Endothelial cell of umbilical vein (primary cell): ENCODE measurements around the gene MAN1A1. TPM values are rescaled to one million over a fixed set of nuclear protein-coding genes. Genes with fewer than 3 reads are reported as not detected.

Experiments used
- BruUV-seq: library from RNA; stranded (reverse); fragments of 400-500 nt; replicated peaks from 2 replicates; lab custom pipeline; 2021; lab: Mats Ljungman, UMichigan
- CTCF ChIA-PET: fragments of 300-600, 350-600 bp; sonication (Branson Sonifier 250); formaldehyde crosslinking; loops from one replicate; lab custom pipeline; 2021; ENCODE audit warnings: antibody characterized with exemption, inconsistent platforms; lab: Charles Lee
- POLR2A ChIA-PET: fragments of 300-600, 350-600 bp; sonication (Branson Sonifier 250); formaldehyde crosslinking; loops from one replicate; lab custom pipeline; 2021; ENCODE audit warnings: antibody characterized with exemption, inconsistent platforms; lab: Charles Lee
- DNase-seq: peaks from one replicate; pipeline ENCODE4 v3.0.0-alpha.2; 2011; ENCODE audit warnings: low read depth, low spot score
- FAIRE-seq: peaks from 2 replicates; lab custom pipeline; 2011; peaks lifted over from hg19 to GRCh38; lab: Jason Lieb, UNC
- H2AFZ ChIP-seq: 2 replicates; pipeline ENCODE4 v1.6.0; 2012; ENCODE audit warnings: low read depth, low read length, control low read depth, inconsistent platforms
- H3K27ac ChIP-seq: 2 replicates; pipeline ENCODE4 v1.5.1; 2011; ENCODE audit warnings: low read depth, mild to moderate bottlenecking, control low read depth, low read length, moderate library complexity; ENCODE audit not compliant: insufficient read depth
- H3K27me3 ChIP-seq, 2 experiments: 2 replicates each; pipeline versions ENCODE4 v1.6.0 to v1.6.1; 2011; ENCODE audit warnings: low read length in 2 of 2, mixed read lengths in 1 of 2; ENCODE audit not compliant: control insufficient read depth in 2 of 2, insufficient read depth in 2 of 2
- H3K36me3 ChIP-seq, 2 experiments: 2 replicates in 1 of 2; 3 replicates in 1 of 2; pipeline ENCODE4 v1.5.1; 2011; ENCODE audit warnings: low read length in 2 of 2, mild to moderate bottlenecking in 1 of 2, moderate library complexity in 1 of 2; ENCODE audit not compliant: control insufficient read depth in 2 of 2, insufficient read depth in 2 of 2; ENCODE audit errors: extremely low read depth in 1 of 2
- H3K4me1 ChIP-seq: 3 replicates; pipeline ENCODE4 v1.5.1; 2011; ENCODE audit warnings: mild to moderate bottlenecking, low read length; ENCODE audit not compliant: control insufficient read depth, insufficient read depth; ENCODE audit errors: extremely low read depth
- H3K4me2 ChIP-seq: 2 replicates; pipeline ENCODE4 v1.6.1; 2011; ENCODE audit warnings: low read length, control low read depth, mixed read lengths; ENCODE audit not compliant: insufficient read depth
- H3K4me3 ChIP-seq, 3 experiments: fragments of 200-600 bp in 1 of 3; sonication (generic), shearing (Covaris generic) in 1 of 3; replicated peaks in 1 of 3; 2 replicates each; pipeline ENCODE4 v1.5.1; 2011 to 2016; ENCODE audit warnings: control low read depth in 3 of 3, low read length in 3 of 3, mild to moderate bottlenecking in 2 of 3, inconsistent platforms in 1 of 3, low read depth in 1 of 3, moderate library complexity in 1 of 3; ENCODE audit not compliant: insufficient read depth in 1 of 3
- H3K79me2 ChIP-seq: 2 replicates; pipeline ENCODE4 v1.6.0; 2012; ENCODE audit warnings: low read length, inconsistent platforms; ENCODE audit not compliant: control insufficient read depth, insufficient read depth
- H3K9ac ChIP-seq: replicated peaks from 2 replicates; pipeline ENCODE3; 2011; ENCODE audit warnings: low read length, control low read depth; ENCODE audit not compliant: insufficient read depth; ENCODE audit errors: extremely low read depth
- H3K9me1 ChIP-seq: replicated peaks from 3 replicates; pipeline ENCODE4 v1.6.0; 2011; ENCODE audit warnings: mild to moderate bottlenecking, low read length; ENCODE audit not compliant: control insufficient read depth, insufficient read depth; ENCODE audit errors: extremely low read depth
- H3K9me3 ChIP-seq: replicated peaks from 2 replicates; pipeline ENCODE4 v1.5.1; 2012; ENCODE audit warnings: low read length, inconsistent platforms; ENCODE audit not compliant: control insufficient read depth, insufficient read depth
- H4K20me1 ChIP-seq: replicated peaks from 2 replicates; pipeline ENCODE3; 2011; ENCODE audit warnings: mild to moderate bottlenecking, low read length; ENCODE audit not compliant: control insufficient read depth, insufficient read depth; ENCODE audit errors: extremely low read depth
- CTCF ChIP-seq, 2 donors: IDR thresholded peaks; 1 replicate in 1 of 2; 2 replicates in 1 of 2; pipeline ENCODE4 v1.5.1; 2011; ENCODE audit warnings: low read length in 2 of 2, mild to moderate bottlenecking in 2 of 2, moderate library complexity in 2 of 2, control low read depth in 1 of 2, inconsistent platforms in 1 of 2, low read depth in 1 of 2; ENCODE audit not compliant: insufficient read depth in 1 of 2; ENCODE audit errors: extremely low read depth in 1 of 2
- EZH2 ChIP-seq: IDR thresholded peaks from 2 replicates; pipeline ENCODE4 v1.6.1; 2012; ENCODE audit warnings: borderline replicate concordance, low read depth, mild to moderate bottlenecking, moderate library complexity, low read length, inconsistent platforms; ENCODE audit not compliant: severe bottlenecking
- FOS ChIP-seq: IDR thresholded peaks from 2 replicates; pipeline ENCODE4 v1.6.1; 2011; ENCODE audit warnings: mild to moderate bottlenecking, low read length, moderate library complexity, borderline replicate concordance; ENCODE audit not compliant: insufficient read depth
- GATA2 ChIP-seq: IDR thresholded peaks from 2 replicates; pipeline ENCODE4 v1.7.0; 2011; ENCODE audit warnings: low read depth, mild to moderate bottlenecking, moderate library complexity, mixed read lengths, low read length; ENCODE audit not compliant: insufficient read length, insufficient read depth
- JUN ChIP-seq: IDR thresholded peaks from 2 replicates; pipeline ENCODE4 v1.6.1; 2011; ENCODE audit warnings: borderline replicate concordance, low read depth; ENCODE audit not compliant: insufficient read length, insufficient read depth
- MYC ChIP-seq: IDR thresholded peaks from one replicate; pipeline ENCODE4 v1.6.1; 2011; ENCODE audit warnings: mild to moderate bottlenecking, low read depth, low read length
- POLR2A ChIP-seq: IDR thresholded peaks from 2 replicates; pipeline ENCODE4 v1.6.1; 2012; ENCODE audit warnings: low read depth, mild to moderate bottlenecking, control low read depth, low read length
- POLR2AphosphoS5 ChIP-seq: IDR thresholded peaks from 2 replicates; pipeline ENCODE4 v1.6.1; 2012; ENCODE audit warnings: low read depth, mild to moderate bottlenecking, control low read depth, low read length, moderate library complexity; ENCODE audit not compliant: insufficient read depth
- dilution Hi-C: fragments of 300-500 bp; cut with MboI; formaldehyde crosslinking; loops from one replicate; pipeline ENCODE4 v1.15.0; 2019; ENCODE audit warnings: low sequenced_read_pairs; ENCODE audit not compliant: extremely low pct_ligation_motif_present
- intact Hi-C: fragments of 100-400 bp; cut with micrococcal nuclease; formaldehyde crosslinking; loops from one replicate; pipeline ENCODE4 v1.10.0; 2022
- polyA plus RNA-seq, 4 experiments: library from polyadenylated mRNA; depleted of rRNA in 3 of 4; stranded (reverse) in 3 of 4; unstranded in 1 of 4; fragments of >200 nt; gene quantifications; 2 replicates each; pipeline versions ENCODE4 v1.2.1 to v1.2.3, GENCODE V29; 2011 to 2012; ENCODE audit warnings: missing spikeins in 1 of 4
- total RNA-seq: library from RNA; stranded (reverse); gene quantifications from 2 replicates; pipeline ENCODE4 v1.2.3, GENCODE V29; 2021
- TF ChIP-seq, protein P1 (sequence below): IDR thresholded peaks from 2 replicates; pipeline ENCODE4 v1.6.1; 2011; ENCODE audit not compliant: insufficient read depth, insufficient read length

The MAN1A1 gene
- total and polyA plus RNA-seq, 2 donors (not counting 3 experiments of a cell fraction or from before 2014, with no cell fraction given): 3.3 to 12.9 TPM

DNA sequence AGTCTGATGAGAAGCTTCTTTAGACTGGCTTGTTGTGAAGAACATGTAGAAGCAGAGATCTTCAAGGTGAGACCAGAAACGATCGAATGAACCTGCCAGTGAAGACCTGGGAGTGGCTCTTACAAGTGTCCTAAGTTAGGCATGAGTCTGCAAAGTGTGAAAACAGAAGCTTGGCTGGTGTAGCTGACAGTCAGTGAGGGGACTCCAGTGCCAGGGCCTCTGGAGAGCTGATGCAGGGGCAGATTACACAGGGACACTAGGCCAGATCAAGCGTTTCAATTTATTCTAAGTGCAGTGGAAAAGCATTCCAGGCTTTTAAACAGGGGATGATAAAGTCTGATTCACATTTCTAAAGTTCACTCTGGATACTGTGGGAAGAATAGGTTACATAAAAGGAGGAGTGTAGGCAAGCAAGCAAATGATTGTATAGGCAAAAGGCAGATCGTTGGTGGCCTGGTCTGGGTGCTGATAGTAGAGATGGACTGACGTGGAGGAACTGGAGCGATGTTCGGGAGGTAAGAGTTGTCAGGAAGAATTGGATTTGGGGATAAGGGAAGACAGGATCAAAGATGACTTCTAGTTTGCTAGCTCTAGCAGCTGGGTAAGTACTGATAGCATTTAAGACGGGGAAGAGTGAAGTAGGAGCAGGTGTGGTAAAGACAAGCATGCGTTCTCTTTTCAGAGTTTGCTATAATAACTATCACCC, 133.5 kb downstream of the MAN1A1 start:
- FAIRE-seq (no peak), DNase-seq (no peak)
- POLR2A ChIA-PET: no interaction called here
- Histone ChIP-seq H3K9me1 (no peaks in the 10 kb centered on the region), H2AFZ (no peak overlapping the region), H3K4me1 (peaks cover 4% of the 10 kb centered on the region), H3K4me2 (no peak overlapping the region), H3K79me2 (no peaks in the 10 kb centered on the region), H3K9me3 (no peaks in the 10 kb centered on the region), H3K9ac (no peak overlapping the region), H4K20me1 (no peaks in the 10 kb centered on the region), H3K36me3 (no peaks in the 10 kb centered on the region), H3K4me3 (no peak overlapping the region), H3K27ac (no peak overlapping the region), H3K27me3 (no peaks in the 10 kb centered on the region)
- dilution Hi-C loops: no loop called here
- BruUV-seq: no TSS peak
- CTCF ChIA-PET: no interaction called here
- intact Hi-C loops: no loop called here
- TF ChIP-seq FOS (no peak), MYC (no peak), JUN (no peak), POLR2A (no peak), GATA2 (no peak), EZH2 (no peak)

DNA sequence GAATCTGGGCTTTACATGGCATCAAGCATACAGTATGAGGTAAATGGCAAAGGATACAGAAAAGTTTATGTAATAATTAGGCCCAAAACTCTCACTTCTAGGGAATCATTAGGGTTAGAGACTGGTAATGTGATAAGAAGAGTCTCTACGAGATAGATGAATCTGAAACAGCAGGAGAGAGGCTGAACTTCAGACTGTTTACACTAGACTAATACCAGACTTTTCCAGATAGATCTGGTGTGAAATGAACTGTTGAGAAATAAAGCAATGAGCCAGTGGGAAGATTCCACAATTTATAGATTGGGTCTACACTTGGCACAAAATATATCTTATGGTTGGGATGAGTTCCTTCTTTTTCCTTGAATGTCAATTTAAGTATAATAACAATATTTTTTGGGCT, 134.3 kb downstream of the MAN1A1 start:
- Histone ChIP-seq H3K4me3 (no peak overlapping the region), H3K4me1 (no peaks in the 10 kb centered on the region), H3K9me1 (no peaks in the 10 kb centered on the region), H3K79me2 (no peaks in the 10 kb centered on the region), H3K9ac (no peak overlapping the region), H3K27ac (no peak overlapping the region), H4K20me1 (no peaks in the 10 kb centered on the region), H2AFZ (no peak overlapping the region), H3K4me2 (no peak overlapping the region), H3K27me3 (no peaks in the 10 kb centered on the region), H3K36me3 (no peaks in the 10 kb centered on the region), H3K9me3 (no peaks in the 10 kb centered on the region)
- ChIA-PET POLR2A (no interaction called here), CTCF (no interaction called here)
- FAIRE-seq (no peak), DNase-seq (no peak)
- TF ChIP-seq JUN: no peak
- TF ChIP-seq POLR2A: no peak
- no peak for TF ChIP-seq MYC
- TF ChIP-seq, protein P1, sequence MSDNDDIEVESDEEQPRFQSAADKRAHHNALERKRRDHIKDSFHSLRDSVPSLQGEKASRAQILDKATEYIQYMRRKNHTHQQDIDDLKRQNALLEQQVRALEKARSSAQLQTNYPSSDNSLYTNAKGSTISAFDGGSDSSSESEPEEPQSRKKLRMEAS: no peak
- no peak for TF ChIP-seq POLR2AphosphoS5
- no peak for TF ChIP-seq CTCF (IDR thresholded peaks at IDR 0.05; ENCODE audit: extremely low read depth in 1 of 2, insufficient read depth in 1 of 2, low read depth in 1 of 2, low read length in 2 of 2)
- no peak for TF ChIP-seq GATA2
- no peak for TF ChIP-seq FOS
- TF ChIP-seq EZH2: no peak
- BruUV-seq: no TSS peak
- intact Hi-C loops (no loop called here), dilution Hi-C loops (no loop called here)
